ENCODE measurements around the gene COBL. TPM values are rescaled to one million over a fixed set of nuclear protein-coding genes. Genes with fewer than 3 reads are reported as not detected.

COBL gene
- total RNA-seq, 2 experiments from 2014 or later, result not detected

- CTCF ChIA-PET, result interaction anchor here (0.6 kb wide), 1 partner anchor 130 kb away, joined by 3 read pairs; no protein-coding TSS in a partner anchor
- DNase-seq (no peak), ATAC-seq (no peak)
- H3K27ac Mint-ChIP-seq, result no peak overlapping the region
- no peaks in the 10 kb centered on the region for H3K9me3 Mint-ChIP-seq (ENCODE audit: low read depth)
- H3K36me3 Mint-ChIP-seq, result no peaks in the 10 kb centered on the region
- no peak overlapping the region for H3K4me3 Mint-ChIP-seq
- no peaks in the 10 kb centered on the region for H3K4me1 Mint-ChIP-seq
- H3K27me3 Mint-ChIP-seq, result no peaks in the 10 kb centered on the region
Observed at GRCh38 chr7:51308265-51308664, 8.3 kb downstream of the COBL start.

DNA sequence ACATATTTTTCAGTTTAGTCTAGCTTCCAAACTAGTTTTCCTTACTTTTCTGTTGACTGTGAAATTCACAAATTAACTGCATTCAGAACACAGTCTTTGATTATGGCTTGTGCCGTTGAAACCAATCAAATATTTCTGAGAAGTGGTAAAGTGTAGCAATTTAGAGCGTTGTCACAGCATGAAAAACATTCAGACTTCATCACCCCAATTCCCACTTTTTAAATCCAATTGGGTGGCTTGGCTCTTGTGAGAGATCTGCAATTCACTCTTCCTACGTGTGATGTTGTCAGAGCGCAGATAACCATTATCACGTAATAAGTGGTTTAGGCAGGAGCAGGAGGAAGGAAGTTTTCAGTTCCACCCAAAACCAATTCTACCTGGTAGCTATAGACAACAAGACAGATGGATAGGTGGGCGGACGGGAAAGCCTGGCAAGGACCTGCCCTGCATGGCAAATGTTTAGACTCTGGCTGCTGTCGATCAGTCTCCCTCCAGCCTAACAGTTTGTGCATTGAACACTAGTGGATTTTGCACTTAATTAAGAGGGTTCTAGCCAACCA lies 8.9 kb downstream of the COBL start:
- no peak for ATAC-seq
- no peaks in the 10 kb centered on the region for H3K27me3 Mint-ChIP-seq

DNA sequence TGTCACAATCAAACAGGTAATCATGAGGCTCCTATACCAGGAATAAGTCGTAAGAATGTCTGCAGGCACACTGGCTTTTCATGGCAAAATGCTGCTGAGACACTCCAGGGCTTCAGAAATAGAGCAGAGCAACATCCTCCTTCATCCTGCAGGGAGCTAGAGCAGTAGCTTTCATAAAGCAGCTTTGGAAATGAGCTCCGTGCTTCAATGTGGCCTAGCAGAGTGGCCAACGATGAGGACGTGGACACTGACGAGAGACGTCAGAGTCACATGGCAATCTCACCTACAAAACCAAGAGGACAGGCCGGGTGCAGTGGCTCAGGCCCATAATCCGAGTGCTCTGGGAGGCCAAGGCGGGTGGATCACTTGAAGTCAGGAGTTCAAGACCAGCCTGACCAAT lies 9.8 kb downstream of the COBL start:
- Mint-ChIP-seq H3K27ac (no peak overlapping the region), H3K36me3 (no peaks in the 10 kb centered on the region), H3K4me1 (no peaks in the 10 kb centered on the region), H3K27me3 (no peaks in the 10 kb centered on the region), H3K4me3 (no peak overlapping the region), H3K9me3 (ENCODE audit: low read depth) (no peaks in the 10 kb centered on the region)
- ATAC-seq (no peak), DNase-seq (no peak)
- CTCF ChIA-PET, result no interaction called here

More for the DNA sequence above, 8.9 kb downstream of the COBL start:
- Mint-ChIP-seq H3K36me3 (no peaks in the 10 kb centered on the region), H3K27ac (no peak overlapping the region), H3K4me3 (no peak overlapping the region), H3K9me3 (ENCODE audit: low read depth) (no peaks in the 10 kb centered on the region), H3K4me1 (no peaks in the 10 kb centered on the region)
- CTCF ChIA-PET, result no interaction called here
- no peak for DNase-seq

DNA sequence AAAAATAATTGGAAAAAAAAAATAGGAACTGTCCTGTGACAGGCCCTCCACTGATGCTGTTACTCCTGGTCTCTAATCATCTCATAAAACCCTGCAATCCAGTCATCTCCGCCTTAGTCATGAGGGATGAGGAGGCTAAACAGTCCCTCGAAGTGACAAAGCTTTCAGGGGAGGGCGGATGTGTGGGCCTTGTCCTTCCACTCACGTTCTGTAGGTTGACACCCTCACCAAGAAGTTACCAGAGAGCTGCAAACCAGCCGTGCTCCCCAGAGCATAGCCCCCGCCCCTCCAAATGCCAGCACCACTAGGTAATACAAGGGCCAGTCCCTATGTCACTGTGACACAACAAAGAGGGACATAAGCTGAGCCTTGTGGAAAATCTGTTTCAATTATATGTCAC lies 11.9 kb downstream of the COBL start:
- no peak for DNase-seq
- Mint-ChIP-seq H3K9me3 (ENCODE audit: low read depth) (no peaks in the 10 kb centered on the region), H3K4me3 (no peak overlapping the region), H3K27me3 (no peaks in the 10 kb centered on the region), H3K27ac (no peak overlapping the region), H3K36me3 (no peaks in the 10 kb centered on the region), H3K4me1 (no peaks in the 10 kb centered on the region)
- ATAC-seq, result no peak
- CTCF ChIA-PET, result no interaction called here

DNA sequence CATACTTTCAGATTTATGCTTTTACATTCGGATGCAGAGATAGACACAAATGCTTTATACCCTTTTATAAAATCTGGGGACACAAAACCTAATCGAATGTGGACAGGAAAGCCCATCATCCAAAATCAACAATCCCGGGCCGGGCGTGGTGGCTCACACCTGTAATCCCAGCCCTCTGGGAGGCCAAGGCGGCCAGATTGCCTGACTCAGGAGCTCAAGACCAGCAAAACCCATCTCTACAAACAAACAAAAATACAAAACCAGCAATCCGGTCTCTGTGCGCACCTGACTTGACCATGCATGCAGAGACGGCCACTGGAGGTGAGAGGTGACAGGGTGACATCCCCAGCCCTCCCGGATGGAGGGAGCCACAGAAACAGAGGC lies 13.5 kb downstream of the COBL start:
- Mint-ChIP-seq H3K4me3 (no peak overlapping the region), H3K9me3 (ENCODE audit: low read depth) (no peaks in the 10 kb centered on the region), H3K36me3 (no peaks in the 10 kb centered on the region), H3K4me1 (no peaks in the 10 kb centered on the region), H3K27ac (no peak overlapping the region), H3K27me3 (no peaks in the 10 kb centered on the region)
- ATAC-seq (no peak), DNase-seq (no peak)
- CTCF ChIA-PET, result no interaction called here

- no peak for ATAC-seq
- Mint-ChIP-seq H3K27me3 (no peaks in the 10 kb centered on the region), H3K4me1 (no peaks in the 10 kb centered on the region), H3K36me3 (no peaks in the 10 kb centered on the region), H3K4me3 (no peak overlapping the region), H3K27ac (no peak overlapping the region), H3K9me3 (ENCODE audit: low read depth) (no peaks in the 10 kb centered on the region)
- no peak for DNase-seq
- CTCF ChIA-PET, result no interaction called here
Observed at GRCh38 chr7:51301806-51302205, 14.8 kb downstream of the COBL start.

GRCh38 chr7:51300762-51301674 lies 15.6 kb downstream of the COBL start:
- Mint-ChIP-seq H3K27ac (no peak overlapping the region), H3K9me3 (ENCODE audit: low read depth) (no peaks in the 10 kb centered on the region), H3K36me3 (no peaks in the 10 kb centered on the region), H3K4me1 (no peaks in the 10 kb centered on the region), H3K4me3 (no peak overlapping the region), H3K27me3 (no peaks in the 10 kb centered on the region)
- no peak for ATAC-seq
- no peak for DNase-seq
- CTCF ChIA-PET, result no interaction called here

DNA sequence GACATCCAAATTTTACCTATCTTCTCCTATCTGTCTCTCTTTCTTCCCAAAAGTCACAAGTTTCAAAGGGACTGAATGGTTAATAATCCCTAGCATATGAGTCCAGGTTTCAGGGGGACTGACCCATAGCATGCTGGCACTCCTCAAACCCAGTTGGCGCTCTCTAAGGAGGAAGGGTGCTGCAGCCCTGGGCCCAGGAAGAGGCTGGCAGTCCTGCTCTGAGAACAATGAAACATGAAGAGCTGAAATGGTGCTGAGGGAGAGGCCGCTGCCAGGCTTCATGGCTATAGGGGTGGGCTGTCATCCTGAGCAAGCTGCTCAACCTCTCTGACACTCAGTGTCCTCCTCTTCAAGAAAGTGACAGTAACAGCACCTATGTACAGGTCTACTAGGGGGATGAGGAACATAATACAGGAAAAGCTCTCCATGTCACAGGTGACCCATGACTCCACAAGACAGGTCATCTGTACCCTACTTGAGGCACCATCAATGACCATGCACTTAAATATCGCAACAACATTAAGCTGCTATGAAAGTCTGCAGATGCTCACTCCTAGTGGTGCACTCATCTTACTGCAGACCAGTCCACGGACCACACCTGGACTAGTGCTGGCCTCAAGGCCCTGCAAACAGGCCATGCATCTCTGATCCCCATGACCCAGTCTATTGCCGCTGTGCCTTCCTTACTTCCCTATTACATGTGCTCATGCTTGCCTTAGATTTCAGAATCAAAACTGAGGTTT lies 17.0 kb downstream of the COBL start:
- no peak for ATAC-seq
- CTCF ChIA-PET, result no interaction called here
- no peaks in the 10 kb centered on the region for H3K4me1 Mint-ChIP-seq
- no peak overlapping the region for H3K27ac Mint-ChIP-seq
- H3K36me3 Mint-ChIP-seq, result no peaks in the 10 kb centered on the region
- H3K9me3 Mint-ChIP-seq (ENCODE audit: low read depth), result no peaks in the 10 kb centered on the region
- H3K27me3 Mint-ChIP-seq, result no peaks in the 10 kb centered on the region
- no peak overlapping the region for H3K4me3 Mint-ChIP-seq
- no peak for DNase-seq

DNA sequence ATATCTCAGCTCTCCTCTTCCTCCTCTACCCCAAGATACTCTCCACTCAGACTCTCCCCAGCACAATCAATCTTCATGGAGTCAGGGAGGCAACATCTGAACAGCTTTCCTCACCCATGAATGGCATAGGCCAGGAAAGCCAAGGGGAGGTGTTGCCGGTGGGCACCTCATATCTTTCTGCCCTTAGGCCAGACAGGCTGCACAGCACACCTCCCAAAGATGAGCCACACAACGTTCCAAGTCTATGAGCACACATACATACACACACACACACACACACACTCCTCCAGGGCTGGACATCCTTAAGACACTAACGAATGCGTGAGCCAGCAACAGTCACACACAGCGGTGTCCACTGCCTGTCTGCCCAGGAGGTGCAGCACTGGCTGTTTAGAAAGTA lies 17.7 kb downstream of the COBL start:
- H3K4me3 Mint-ChIP-seq, result no peak overlapping the region
- H3K27me3 Mint-ChIP-seq, result no peaks in the 10 kb centered on the region
- H3K27ac Mint-ChIP-seq, result no peak overlapping the region
- CTCF ChIA-PET, result no interaction called here
- DNase-seq (no peak), ATAC-seq (no peak)
- no peaks in the 10 kb centered on the region for H3K4me1 Mint-ChIP-seq
- no peaks in the 10 kb centered on the region for H3K9me3 Mint-ChIP-seq (ENCODE audit: low read depth)
- H3K36me3 Mint-ChIP-seq, result no peaks in the 10 kb centered on the region

DNA sequence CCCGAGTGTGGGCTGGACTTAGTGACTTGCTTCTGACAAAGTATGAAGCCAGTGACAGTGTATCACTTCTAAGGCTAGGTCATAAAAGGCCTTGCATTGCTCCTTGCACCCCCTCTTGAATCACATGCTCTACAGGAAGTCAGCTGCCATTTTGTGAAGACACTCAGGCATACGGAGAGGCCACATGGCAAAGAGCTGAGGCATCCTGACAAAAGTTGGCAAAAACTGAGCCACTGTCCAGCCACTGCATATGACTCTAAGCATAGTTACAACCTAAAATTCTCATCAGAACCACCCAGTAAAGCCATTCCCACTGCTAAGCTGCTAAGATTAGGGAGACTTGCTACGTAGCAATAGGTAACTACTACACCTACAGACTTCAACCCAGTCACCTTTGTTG lies 18.6 kb downstream of the COBL start:
- Mint-ChIP-seq H3K27me3 (no peaks in the 10 kb centered on the region), H3K27ac (no peak overlapping the region), H3K36me3 (no peaks in the 10 kb centered on the region), H3K9me3 (ENCODE audit: low read depth) (no peaks in the 10 kb centered on the region), H3K4me1 (no peaks in the 10 kb centered on the region), H3K4me3 (no peak overlapping the region)
- DNase-seq (no peak), ATAC-seq (no peak)
- CTCF ChIA-PET, result no interaction called here

DNA sequence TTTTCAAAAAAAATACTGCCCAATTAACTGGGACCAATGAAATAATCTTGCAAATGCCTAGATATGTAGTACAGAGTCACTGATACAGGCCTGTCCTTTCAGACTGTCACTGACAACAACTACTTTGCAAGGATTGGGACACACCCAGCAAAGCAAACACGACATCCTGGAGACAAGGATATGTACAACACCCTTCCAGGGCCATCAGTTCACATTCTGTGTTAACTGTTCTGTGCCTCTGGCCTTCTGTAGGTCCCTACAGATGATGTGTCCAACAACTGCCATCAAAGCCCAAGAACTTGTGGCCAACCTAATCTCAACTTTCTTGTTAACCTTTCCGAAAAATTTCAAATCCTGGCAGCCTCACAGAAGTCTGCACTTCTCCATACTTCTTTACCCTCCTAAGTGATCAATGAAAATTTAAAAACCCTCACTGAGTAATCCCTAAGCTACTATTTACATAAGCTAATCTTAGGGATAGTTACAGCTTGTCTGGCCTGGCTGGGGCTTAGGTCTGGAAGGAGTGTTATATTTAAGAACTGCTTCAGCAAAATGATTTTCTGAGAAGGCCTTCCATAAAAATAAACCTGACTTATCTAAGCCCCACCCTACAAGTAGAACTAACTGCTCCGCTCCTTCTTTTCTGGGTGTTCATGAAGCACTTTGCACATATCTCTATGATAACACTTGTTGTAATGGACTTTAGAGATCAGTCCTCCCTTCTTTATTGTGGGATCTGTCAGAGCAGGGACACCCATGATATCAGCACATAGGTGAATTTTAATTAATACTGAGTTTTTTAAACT lies 21.0 kb downstream of the COBL start:
- CTCF ChIA-PET, result no interaction called here
- H3K9me3 Mint-ChIP-seq (ENCODE audit: low read depth), result no peaks in the 10 kb centered on the region
- ATAC-seq, result no peak
- no peaks in the 10 kb centered on the region for H3K36me3 Mint-ChIP-seq
- no peak overlapping the region for H3K27ac Mint-ChIP-seq
- no peak for DNase-seq
- H3K4me1 Mint-ChIP-seq, result no peaks in the 10 kb centered on the region
- H3K4me3 Mint-ChIP-seq, result no peak overlapping the region
- H3K27me3 Mint-ChIP-seq, result no peaks in the 10 kb centered on the region

- Mint-ChIP-seq H3K9me3 (ENCODE audit: low read depth) (no peaks in the 10 kb centered on the region), H3K4me3 (no peak overlapping the region), H3K36me3 (no peaks in the 10 kb centered on the region), H3K4me1 (no peaks in the 10 kb centered on the region), H3K27me3 (peaks cover 6% of the 10 kb centered on the region), H3K27ac (no peak overlapping the region)
- CTCF ChIA-PET, result no interaction called here
- ATAC-seq (no peak), DNase-seq (no peak)
Observed at GRCh38 chr7:51292596-51292995, 24.0 kb downstream of the COBL start.

DNA sequence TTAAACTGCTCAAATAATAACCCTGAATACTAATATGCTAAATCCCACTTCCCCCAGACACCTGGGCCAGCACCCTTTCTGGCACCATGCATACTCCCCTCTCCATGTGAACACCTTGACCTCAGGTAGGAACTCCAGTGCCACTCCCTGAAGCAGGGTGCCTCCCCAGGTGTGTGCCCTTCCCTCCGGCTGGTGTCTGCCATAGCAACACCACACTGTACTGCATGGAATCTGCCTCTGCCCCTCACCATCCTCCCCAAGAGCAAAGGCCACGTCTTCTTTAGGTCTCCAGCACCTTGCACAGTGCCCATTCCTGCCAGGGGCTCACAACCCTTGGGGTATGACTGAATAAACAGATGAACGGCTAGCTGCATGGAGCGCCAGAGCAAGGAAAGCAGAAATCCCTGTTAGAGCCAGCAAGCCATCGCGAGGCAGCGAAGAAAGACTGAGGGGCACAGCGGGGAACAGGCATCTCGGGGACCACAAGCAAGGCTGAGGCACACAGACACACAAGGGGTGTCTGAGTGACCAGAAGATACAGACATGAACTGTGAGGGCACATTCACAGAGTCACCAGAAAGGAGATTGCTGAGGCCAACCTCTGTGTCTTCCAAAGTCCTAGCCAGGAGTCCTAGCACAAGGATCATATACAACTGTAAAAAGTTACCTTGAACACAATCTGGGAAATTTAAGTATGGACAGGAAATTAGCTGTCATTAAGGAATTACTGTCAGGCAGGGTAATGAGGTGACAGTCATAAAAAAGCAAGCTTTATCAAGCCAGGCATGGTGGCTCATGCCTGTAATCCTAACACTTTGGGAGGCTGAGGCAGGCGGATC lies 25.7 kb downstream of the COBL start:
- CTCF ChIA-PET, result no interaction called here
- Mint-ChIP-seq H3K4me3 (no peak overlapping the region), H3K9me3 (ENCODE audit: low read depth) (no peaks in the 10 kb centered on the region)

More for the DNA sequence above, 25.7 kb downstream of the COBL start:
- ATAC-seq (no peak), DNase-seq (no peak)
- Mint-ChIP-seq H3K27me3 (peaks cover 6% of the 10 kb centered on the region), H3K4me1 (no peaks in the 10 kb centered on the region), H3K27ac (no peak overlapping the region), H3K36me3 (no peaks in the 10 kb centered on the region)

All from activated CD8-positive, alpha-beta memory T cell treated with anti-CD3 and anti-CD28 coated beads, Interleukin-2, amount 10 ng/mL, durations not matched to agents 7 days and 5 days (primary cell).